HEK293 (cell line): ENCODE measurements around the gene TRPC6.

Source experiments
- CTCF ChIA-PET: fragments of 350-600 bp; formaldehyde crosslinking; extraction: SDS; loops from one replicate; lab custom pipeline; 2021; ENCODE audit warnings: antibody characterized with exemption; lab: Yijun Ruan, JAX
- POLR2A ChIA-PET: fragments of 300-600 bp; formaldehyde crosslinking; extraction: SDS; loops from one replicate; lab custom pipeline; 2020; ENCODE audit warnings: antibody characterized with exemption, inconsistent platforms; lab: Yijun Ruan, JAX
- H3K27ac ChIP-seq: fragments of 200-500 bp; sonication (Bioruptor generic); 2 replicates; pipeline ENCODE4 v1.5.1; 2014; ENCODE audit warnings: low read depth, low read length, control low read depth, inconsistent platforms; ENCODE audit errors: extremely low read depth
- H3K36me3 ChIP-seq, 2 experiments: fragments of 200-500 bp in 1 of 2; sonication (Bioruptor generic) in 1 of 2; 1 replicate in 1 of 2; 2 replicates in 1 of 2; pipeline ENCODE4 v1.5.1; 2014 to 2017; ENCODE audit warnings: inconsistent platforms in 2 of 2, low read length in 2 of 2; ENCODE audit not compliant: control insufficient read depth in 2 of 2, insufficient read depth in 1 of 2
- H3K4me1 ChIP-seq: fragments of 200-500 bp; sonication (Bioruptor generic); 2 replicates; pipeline ENCODE4 v1.5.1; 2014; ENCODE audit warnings: mild to moderate bottlenecking, low read length, inconsistent platforms; ENCODE audit not compliant: control insufficient read depth, insufficient read depth
- H3K4me3 ChIP-seq: 2 replicates; pipeline ENCODE4 v1.5.1; 2011; ENCODE audit warnings: low read depth, mild to moderate bottlenecking, control low read depth, low read length, moderate library complexity
- H3K9me3 ChIP-seq: fragments of 200-500 bp; sonication (Bioruptor generic); 2 replicates; pipeline ENCODE4 v1.5.1; 2014; ENCODE audit warnings: low read depth, low read length, inconsistent platforms; ENCODE audit not compliant: control insufficient read depth, insufficient read depth
- MZF1 ChIP-seq: fragments of 450-650 bp; formaldehyde crosslinking; IDR thresholded peaks from 2 replicates; pipeline ENCODE4 v1.5.1; 2017; ENCODE audit warnings: missing biosample characterization, missing genetic modification characterization, borderline replicate concordance
- TRIM28 ChIP-seq: IDR thresholded peaks from 2 replicates; pipeline ENCODE4 v1.6.1; 2011; ENCODE audit warnings: low read length, control low read depth, borderline replicate concordance
- WT1 ChIP-seq: fragments of 450-650 bp; formaldehyde crosslinking; IDR thresholded peaks from 2 replicates; pipeline ENCODE4 v1.5.1; 2016; ENCODE audit warnings: missing biosample characterization, missing genetic modification characterization
- ZFP37 ChIP-seq: fragments of 450-650 bp; formaldehyde crosslinking; IDR thresholded peaks from 2 replicates; pipeline ENCODE4 v1.5.1; 2016; ENCODE audit warnings: missing biosample characterization, missing genetic modification characterization
- ZNF223 ChIP-seq: fragments of 450-650 bp; formaldehyde crosslinking; IDR thresholded peaks from 2 replicates; pipeline ENCODE4 v1.5.1; 2016; ENCODE audit warnings: missing biosample characterization, missing genetic modification characterization
- ZNF266 ChIP-seq: fragments of 450-650 bp; formaldehyde crosslinking; IDR thresholded peaks from 2 replicates; pipeline ENCODE4 v1.5.1; 2016; ENCODE audit warnings: missing biosample characterization, missing genetic modification characterization, low read depth
- ZNF292 ChIP-seq: fragments of 450-650 bp; formaldehyde crosslinking; IDR thresholded peaks from 2 replicates; pipeline ENCODE4 v1.5.1; 2016; ENCODE audit warnings: low read depth, missing biosample characterization, missing genetic modification characterization, borderline replicate concordance
- ZNF302 ChIP-seq: fragments of 450-650 bp; formaldehyde crosslinking; IDR thresholded peaks from 2 replicates; pipeline ENCODE4 v1.5.1; 2016; ENCODE audit warnings: missing biosample characterization, missing genetic modification characterization, low read depth
- ZNF324 ChIP-seq: fragments of 450-650 bp; formaldehyde crosslinking; IDR thresholded peaks from 2 replicates; pipeline ENCODE4 v1.5.1; 2016; ENCODE audit warnings: missing biosample characterization, missing genetic modification characterization
- ZNF654 ChIP-seq: fragments of 450-650 bp; formaldehyde crosslinking; IDR thresholded peaks from 2 replicates; pipeline ENCODE4 v1.5.1; 2016; ENCODE audit warnings: low read depth, missing biosample characterization, missing genetic modification characterization
- ZNF747 ChIP-seq: fragments of 450-650 bp; formaldehyde crosslinking; IDR thresholded peaks from 2 replicates; pipeline ENCODE4 v1.5.1; 2016; ENCODE audit warnings: missing biosample characterization, missing genetic modification characterization
- ZNF777 ChIP-seq: fragments of 450-650 bp; formaldehyde crosslinking; IDR thresholded peaks from 2 replicates; pipeline ENCODE4 v1.5.1; 2017; ENCODE audit warnings: missing biosample characterization, missing genetic modification characterization, borderline replicate concordance
- ZNF791 ChIP-seq: fragments of 450-650 bp; formaldehyde crosslinking; IDR thresholded peaks from 2 replicates; pipeline ENCODE4 v1.5.1; 2016; ENCODE audit warnings: missing biosample characterization, missing genetic modification characterization
- ZNF830 ChIP-seq: fragments of 450-650 bp; IDR thresholded peaks from 2 replicates; pipeline ENCODE4 v1.5.0; 2018; ENCODE audit warnings: missing biosample characterization, missing genetic modification characterization, low read depth, mild to moderate bottlenecking, moderate library complexity
- ZNF837 ChIP-seq: fragments of 450-650 bp; formaldehyde crosslinking; IDR thresholded peaks from 2 replicates; pipeline ENCODE4 v1.5.1; 2016; ENCODE audit warnings: missing biosample characterization, missing genetic modification characterization
- TF ChIP-seq, protein P1 (sequence below): fragments of 450-650 bp; formaldehyde crosslinking; IDR thresholded peaks from 2 replicates; pipeline ENCODE4 v1.5.1; 2016; ENCODE audit warnings: missing biosample characterization, missing genetic modification characterization
- TF ChIP-seq, protein P2 (sequence below): fragments of 450-650 bp; formaldehyde crosslinking; IDR thresholded peaks from 2 replicates; pipeline ENCODE4 v1.5.1; 2016; ENCODE audit warnings: missing biosample characterization, missing genetic modification characterization
- TF ChIP-seq, protein P3 (sequence below): fragments of 450-650 bp; formaldehyde crosslinking; IDR thresholded peaks from 2 replicates; pipeline ENCODE4 v1.5.1; 2016; ENCODE audit warnings: missing biosample characterization, missing genetic modification characterization
- TF ChIP-seq, protein P4 (sequence below): fragments of 450-650 bp; formaldehyde crosslinking; conservative IDR thresholded peaks from 2 replicates; pipeline ENCODE4 v1.5.1; 2016; ENCODE audit warnings: low read depth, missing biosample characterization, missing genetic modification characterization
- TF ChIP-seq, protein P5 (sequence below): fragments of 450-650 bp; formaldehyde crosslinking; IDR thresholded peaks from 2 replicates; pipeline ENCODE4 v1.5.1; 2016; ENCODE audit warnings: missing biosample characterization, missing genetic modification characterization

The TRPC6 gene

DNA sequence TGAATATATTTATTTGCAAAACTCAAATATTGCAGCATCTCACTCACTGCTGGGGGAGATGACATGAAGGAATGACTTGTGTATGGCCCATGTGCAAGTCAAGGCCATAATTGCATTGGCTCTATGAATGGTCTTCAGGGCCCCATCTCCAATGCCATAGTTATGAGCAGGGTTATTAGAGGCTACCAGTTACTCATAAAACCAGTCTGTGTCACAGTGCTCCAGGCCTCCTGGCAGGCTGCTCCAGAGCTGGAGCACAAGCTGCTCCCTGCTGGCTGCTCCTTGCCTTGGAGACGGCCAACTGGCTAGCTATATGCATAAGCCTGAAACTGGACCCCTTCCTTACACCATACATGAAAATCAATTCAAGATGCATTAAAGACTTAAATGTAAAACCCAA is 145.7 kb downstream of the TRPC6 start:
- POLR2A ChIA-PET = interaction anchor here (0.8 kb wide), 1 partner anchor 40 kb away, joined by 3 read pairs; no protein-coding TSS in a partner anchor
- CTCF ChIA-PET = interaction anchor here (0.5 to 2.1 kb wide), 10 partner anchors 9 to 1205 kb away, joined by 3 to 10 read pairs (median 4); no protein-coding TSS in a partner anchor

DNA sequence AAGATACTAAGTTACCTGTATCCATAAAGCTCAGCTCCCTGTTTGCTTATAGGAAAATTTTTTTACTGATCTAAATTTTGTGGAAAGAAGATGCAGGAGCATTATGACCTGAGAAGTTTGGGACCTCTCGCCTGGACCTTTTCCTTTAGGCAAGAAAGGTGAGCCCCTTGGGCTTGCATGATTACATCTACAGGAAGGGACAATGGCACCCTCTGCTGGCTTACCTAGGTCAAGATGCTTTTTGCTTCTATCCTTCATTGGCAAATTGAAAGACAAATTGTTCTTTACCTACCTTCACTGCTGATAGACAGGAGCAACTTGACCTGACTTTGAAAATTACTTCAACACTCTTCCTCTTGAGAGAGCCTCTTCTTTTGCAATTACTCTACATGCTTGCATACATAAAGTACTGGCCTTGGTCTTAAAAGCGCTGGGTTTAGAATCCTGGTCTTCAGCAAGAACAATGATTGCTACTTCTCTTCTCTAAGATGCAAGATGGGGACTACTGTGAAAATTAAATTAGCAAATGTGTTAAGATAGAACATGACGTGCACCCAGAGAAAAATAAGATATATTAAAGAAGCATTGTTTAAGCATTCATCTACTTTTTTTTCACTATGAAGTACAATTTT is 147.2 kb downstream of the TRPC6 start:
- Histone ChIP-seq H3K4me3 (no peak overlapping the region), H3K27ac (no peak overlapping the region), H3K4me1 (no peaks in the 10 kb centered on the region), H3K9me3 (no peaks in the 10 kb centered on the region), H3K36me3 (no peaks in the 10 kb centered on the region)
- POLR2A ChIA-PET = no interaction called here
- TF ChIP-seq ZNF654 = peak; percentile 63
- no peak for TF ChIP-seq MZF1 (tag by site-specific recombination)
- CTCF ChIA-PET = interaction anchor here (0.6 to 2.8 kb wide), 18 partner anchors 8 to 1790 kb away, joined by 3 to 20 read pairs (median 4); no protein-coding TSS in a partner anchor

More for the DNA sequence above, 145.7 kb downstream of the TRPC6 start:
- H3K4me3 ChIP-seq = no peak overlapping the region
- H3K27ac ChIP-seq = no peak overlapping the region
- H3K9me3 ChIP-seq = no peaks in the 10 kb centered on the region
- no peak for TF ChIP-seq ZNF292 (tag by site-specific recombination)
- TF ChIP-seq TRIM28 = no peak
- no peak for TF ChIP-seq ZNF302 (tag by site-specific recombination)
- no peak for TF ChIP-seq ZNF791 (tag by site-specific recombination)
- no peak for TF ChIP-seq ZNF324 (tag by site-specific recombination)
- TF ChIP-seq, protein P1, sequence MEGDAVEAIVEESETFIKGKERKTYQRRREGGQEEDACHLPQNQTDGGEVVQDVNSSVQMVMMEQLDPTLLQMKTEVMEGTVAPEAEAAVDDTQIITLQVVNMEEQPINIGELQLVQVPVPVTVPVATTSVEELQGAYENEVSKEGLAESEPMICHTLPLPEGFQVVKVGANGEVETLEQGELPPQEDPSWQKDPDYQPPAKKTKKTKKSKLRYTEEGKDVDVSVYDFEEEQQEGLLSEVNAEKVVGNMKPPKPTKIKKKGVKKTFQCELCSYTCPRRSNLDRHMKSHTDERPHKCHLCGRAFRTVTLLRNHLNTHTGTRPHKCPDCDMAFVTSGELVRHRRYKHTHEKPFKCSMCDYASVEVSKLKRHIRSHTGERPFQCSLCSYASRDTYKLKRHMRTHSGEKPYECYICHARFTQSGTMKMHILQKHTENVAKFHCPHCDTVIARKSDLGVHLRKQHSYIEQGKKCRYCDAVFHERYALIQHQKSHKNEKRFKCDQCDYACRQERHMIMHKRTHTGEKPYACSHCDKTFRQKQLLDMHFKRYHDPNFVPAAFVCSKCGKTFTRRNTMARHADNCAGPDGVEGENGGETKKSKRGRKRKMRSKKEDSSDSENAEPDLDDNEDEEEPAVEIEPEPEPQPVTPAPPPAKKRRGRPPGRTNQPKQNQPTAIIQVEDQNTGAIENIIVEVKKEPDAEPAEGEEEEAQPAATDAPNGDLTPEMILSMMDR (tag by site-specific recombination) = no peak
- TF ChIP-seq, protein P2, sequence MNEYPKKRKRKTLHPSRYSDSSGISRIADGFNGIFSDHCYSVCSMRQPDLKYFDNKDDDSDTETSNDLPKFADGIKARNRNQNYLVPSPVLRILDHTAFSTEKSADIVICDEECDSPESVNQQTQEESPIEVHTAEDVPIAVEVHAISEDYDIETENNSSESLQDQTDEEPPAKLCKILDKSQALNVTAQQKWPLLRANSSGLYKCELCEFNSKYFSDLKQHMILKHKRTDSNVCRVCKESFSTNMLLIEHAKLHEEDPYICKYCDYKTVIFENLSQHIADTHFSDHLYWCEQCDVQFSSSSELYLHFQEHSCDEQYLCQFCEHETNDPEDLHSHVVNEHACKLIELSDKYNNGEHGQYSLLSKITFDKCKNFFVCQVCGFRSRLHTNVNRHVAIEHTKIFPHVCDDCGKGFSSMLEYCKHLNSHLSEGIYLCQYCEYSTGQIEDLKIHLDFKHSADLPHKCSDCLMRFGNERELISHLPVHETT (tag by site-specific recombination) = no peak
- TF ChIP-seq, all 188 proteins: peak for 0
- no peaks in the 10 kb centered on the region for H3K36me3 ChIP-seq
- H3K4me1 ChIP-seq = no peaks in the 10 kb centered on the region

DNA sequence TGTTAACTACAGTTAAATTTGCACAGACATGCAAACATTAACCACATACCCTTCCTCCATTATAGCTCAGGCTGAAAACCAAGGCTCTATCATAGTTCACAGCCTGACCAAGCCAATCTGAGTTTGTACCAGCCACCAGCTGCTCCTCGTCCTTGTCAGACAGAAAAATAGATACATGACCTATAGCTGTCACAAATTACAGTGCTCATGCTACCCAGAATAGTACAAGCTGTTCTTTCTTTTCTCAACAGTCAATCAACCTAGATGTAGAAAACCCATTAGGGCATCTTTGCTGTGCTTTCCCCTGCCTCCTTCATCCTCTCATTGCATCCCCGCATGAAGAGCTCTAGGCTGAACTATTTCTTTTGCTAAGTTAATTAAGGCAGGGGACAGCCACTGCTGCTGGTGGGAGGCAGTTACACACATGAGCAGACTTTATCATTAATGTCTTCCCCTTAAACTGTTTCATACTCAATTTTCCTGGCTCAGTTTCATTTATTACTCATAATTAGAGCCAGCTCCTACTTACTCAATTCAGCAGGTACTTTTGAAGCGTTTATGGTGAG is 148.3 kb downstream of the TRPC6 start:
- ChIA-PET POLR2A (no interaction called here), CTCF (interaction anchor here (0.6 to 2.8 kb wide), 12 partner anchors 9 to 1789 kb away, joined by 3 to 20 read pairs (median 4); no protein-coding TSS in a partner anchor)
- no peaks in the 10 kb centered on the region for H3K36me3 ChIP-seq
- no peaks in the 10 kb centered on the region for H3K4me1 ChIP-seq
- TF ChIP-seq ZFP37 (tag by site-specific recombination) = no peak
- no peak for TF ChIP-seq ZNF266 (tag by site-specific recombination)
- TF ChIP-seq ZNF777 = no peak
- TF ChIP-seq ZNF837 (tag by site-specific recombination) = no peak
- no peak for TF ChIP-seq WT1 (tag by site-specific recombination)
- TF ChIP-seq, protein P3, sequence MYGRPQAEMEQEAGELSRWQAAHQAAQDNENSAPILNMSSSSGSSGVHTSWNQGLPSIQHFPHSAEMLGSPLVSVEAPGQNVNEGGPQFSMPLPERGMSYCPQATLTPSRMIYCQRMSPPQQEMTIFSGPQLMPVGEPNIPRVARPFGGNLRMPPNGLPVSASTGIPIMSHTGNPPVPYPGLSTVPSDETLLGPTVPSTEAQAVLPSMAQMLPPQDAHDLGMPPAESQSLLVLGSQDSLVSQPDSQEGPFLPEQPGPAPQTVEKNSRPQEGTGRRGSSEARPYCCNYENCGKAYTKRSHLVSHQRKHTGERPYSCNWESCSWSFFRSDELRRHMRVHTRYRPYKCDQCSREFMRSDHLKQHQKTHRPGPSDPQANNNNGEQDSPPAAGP (tag by site-specific recombination) = no peak
- TF ChIP-seq, protein P4, sequence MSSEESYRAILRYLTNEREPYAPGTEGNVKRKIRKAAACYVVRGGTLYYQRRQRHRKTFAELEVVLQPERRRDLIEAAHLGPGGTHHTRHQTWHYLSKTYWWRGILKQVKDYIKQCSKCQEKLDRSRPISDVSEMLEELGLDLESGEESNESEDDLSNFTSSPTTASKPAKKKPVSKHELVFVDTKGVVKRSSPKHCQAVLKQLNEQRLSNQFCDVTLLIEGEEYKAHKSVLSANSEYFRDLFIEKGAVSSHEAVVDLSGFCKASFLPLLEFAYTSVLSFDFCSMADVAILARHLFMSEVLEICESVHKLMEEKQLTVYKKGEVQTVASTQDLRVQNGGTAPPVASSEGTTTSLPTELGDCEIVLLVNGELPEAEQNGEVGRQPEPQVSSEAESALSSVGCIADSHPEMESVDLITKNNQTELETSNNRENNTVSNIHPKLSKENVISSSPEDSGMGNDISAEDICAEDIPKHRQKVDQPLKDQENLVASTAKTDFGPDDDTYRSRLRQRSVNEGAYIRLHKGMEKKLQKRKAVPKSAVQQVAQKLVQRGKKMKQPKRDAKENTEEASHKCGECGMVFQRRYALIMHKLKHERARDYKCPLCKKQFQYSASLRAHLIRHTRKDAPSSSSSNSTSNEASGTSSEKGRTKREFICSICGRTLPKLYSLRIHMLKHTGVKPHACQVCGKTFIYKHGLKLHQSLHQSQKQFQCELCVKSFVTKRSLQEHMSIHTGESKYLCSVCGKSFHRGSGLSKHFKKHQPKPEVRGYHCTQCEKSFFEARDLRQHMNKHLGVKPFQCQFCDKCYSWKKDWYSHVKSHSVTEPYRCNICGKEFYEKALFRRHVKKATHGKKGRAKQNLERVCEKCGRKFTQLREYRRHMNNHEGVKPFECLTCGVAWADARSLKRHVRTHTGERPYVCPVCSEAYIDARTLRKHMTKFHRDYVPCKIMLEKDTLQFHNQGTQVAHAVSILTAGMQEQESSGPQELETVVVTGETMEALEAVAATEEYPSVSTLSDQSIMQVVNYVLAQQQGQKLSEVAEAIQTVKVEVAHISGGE = no peak
- TF ChIP-seq ZNF223 (tag by site-specific recombination) = no peak
- TF ChIP-seq, protein P5, sequence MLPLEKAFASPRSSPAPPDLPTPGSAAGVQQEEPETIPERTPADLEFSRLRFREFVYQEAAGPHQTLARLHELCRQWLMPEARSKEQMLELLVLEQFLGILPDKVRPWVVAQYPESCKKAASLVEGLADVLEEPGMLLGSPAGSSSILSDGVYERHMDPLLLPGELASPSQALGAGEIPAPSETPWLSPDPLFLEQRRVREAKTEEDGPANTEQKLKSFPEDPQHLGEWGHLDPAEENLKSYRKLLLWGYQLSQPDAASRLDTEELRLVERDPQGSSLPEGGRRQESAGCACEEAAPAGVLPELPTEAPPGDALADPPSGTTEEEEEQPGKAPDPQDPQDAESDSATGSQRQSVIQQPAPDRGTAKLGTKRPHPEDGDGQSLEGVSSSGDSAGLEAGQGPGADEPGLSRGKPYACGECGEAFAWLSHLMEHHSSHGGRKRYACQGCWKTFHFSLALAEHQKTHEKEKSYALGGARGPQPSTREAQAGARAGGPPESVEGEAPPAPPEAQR (tag by site-specific recombination) = no peak
- no peak for TF ChIP-seq ZNF830 (tag by site-specific recombination)
- TF ChIP-seq ZNF747 (tag by site-specific recombination) = no peak
- no peaks in the 10 kb centered on the region for H3K9me3 ChIP-seq
- no peak overlapping the region for H3K4me3 ChIP-seq
- no peak overlapping the region for H3K27ac ChIP-seq
